COLO668 (cell line): Measurements from ENCODE around the gene MED22.
"Not testable (repeated sequence)": the region's sequence is repeated elsewhere in the genome, so short reads cannot be mapped to it uniquely, and the experiment has no call there.

Experiments used
- DNase-seq: peaks from one replicate; lab custom pipeline; 2025; ENCODE audit not compliant: unreplicated experiment; lab: John Stamatoyannopoulos, UW

Gene MED22

DNA sequence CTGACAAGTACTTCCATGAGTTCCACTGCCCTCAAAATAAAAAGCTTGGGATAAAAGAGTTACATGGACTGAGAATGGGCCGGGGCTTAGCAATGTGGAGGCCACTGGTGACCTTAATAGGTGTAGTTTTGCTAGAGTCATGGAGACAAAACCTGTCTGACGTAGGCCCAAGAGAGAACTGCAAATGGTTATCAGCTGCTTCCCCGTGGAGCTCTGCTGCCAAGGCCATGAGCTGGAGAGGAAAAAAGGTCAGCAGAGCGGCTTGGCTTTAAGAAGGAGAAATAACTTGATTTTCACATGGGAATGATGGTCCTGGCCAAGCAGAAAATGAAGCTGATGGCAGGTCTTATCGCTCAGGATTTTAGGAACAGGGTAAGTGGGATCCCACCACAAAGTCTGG is 8.3 kb downstream of the MED22 start:
- DNase-seq = no peak

GRCh38 chr9:133335924-133336811 is 11.8 kb downstream of the MED22 start, which contains the start of gene SURF6:
TSS of gene SURF6 (minus strand) at chr9:133336188. CDS start at chr9:133336132, 56 bp downstream.
- peak; percentile 97 for DNase-seq

DNA sequence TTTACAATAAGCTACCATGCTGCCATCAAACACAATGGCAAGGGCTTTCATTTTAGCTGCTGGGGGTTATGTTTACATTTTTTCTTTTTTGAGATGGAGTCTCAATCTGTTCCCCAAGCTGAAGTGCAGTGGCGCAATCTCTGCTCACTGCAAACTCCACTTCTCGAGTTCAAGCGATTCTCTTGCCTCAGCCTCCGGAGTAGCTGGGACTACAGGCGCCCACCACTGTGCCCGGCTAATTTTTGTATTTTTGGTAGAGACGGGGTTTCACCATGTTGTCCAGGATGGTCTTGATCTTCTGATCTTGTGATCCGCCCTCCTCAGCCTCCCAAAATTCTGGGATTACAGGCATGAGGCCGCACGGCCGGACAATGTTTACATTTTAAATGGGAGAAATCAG is 13.0 kb downstream of the MED22 start:
- not testable (repeated sequence) for DNase-seq

DNA sequence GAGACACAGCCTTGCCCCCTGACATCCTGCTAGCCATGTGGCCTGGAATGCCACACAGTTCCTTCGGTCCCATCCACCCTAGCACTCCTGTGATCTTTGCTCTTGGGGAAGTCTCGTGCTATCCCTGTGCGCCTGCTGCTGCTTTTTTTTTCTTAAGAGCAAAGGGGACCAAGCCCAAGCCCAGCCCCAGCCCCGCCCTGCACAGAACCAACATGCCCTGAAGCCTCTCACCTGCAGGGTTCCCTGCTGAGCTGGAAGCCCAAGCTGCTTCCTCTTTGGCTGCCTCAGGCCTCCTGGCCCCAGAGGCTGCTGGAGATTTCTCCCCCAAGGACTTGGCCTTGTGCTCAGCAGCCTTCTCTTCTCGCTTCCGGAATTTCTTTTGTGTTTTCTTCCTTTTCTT is 13.8 kb downstream of the MED22 start:
- peak; percentile 33 for DNase-seq

DNA sequence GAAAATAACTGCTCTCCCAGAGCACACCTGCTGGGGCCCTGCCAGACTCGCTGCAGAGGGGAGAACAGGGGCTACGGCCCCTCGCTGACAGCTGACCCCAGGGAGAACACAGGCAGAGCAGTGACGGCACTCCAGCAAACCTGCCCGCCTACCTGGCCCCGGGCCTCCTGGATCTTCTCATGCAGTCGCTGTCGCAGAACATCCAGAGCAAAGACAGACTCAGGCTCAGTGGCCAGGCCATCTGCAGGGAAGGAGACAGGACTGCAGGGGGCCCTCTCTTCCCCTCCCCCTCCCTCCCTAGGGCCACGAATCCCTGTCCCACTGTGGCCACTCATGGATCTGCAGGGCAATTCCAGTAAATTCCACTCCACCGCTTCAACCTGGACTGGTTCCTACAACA is 14.4 kb downstream of the MED22 start:
- DNase-seq = no peak

DNA sequence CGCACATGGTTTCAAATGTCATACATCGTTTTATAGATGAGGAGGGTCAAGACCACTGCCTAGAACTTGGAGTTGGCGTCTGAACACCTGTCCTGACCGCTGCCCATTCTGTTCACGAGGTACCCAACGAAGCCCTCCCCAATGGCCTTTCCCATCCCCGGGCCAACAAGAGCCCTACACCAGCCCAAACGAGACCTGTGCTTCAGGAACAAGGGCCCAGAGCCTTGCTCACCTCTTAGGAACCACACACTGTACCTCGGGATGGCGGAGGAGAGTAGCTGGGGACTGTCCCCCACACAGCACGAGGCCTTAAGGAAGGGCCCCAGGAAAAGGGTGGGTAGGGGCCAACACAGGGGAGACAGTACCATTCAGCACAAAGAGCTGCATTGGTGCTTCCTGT is 14.9 kb downstream of the MED22 start:
- no peak for DNase-seq

DNA sequence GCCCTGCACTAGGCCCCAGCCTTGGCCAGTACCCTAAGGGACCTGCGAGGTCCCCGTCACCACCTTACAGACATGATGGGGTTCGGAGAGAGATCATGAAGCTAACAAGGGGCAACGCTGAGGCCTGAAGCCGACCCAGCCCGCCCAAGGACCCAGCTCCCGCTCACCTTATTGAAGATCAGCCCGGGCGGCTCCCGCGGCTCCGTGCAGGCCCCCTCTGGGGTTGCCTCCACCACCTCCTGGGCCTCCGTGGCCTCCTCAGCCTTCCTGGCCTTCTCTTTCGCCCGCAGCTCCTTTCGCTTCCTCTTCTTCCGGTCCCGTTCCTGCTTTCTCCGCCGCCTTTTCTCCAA is 15.6 kb downstream of the MED22 start:
- no peak for DNase-seq

- DNase-seq = no peak
Measured at GRCh38 chr9:133331641-133332380, 16.1 kb downstream of the MED22 start.

GRCh38 chr9:133331221-133331620 is 16.7 kb downstream of the MED22 start:
- DNase-seq = no peak

DNA sequence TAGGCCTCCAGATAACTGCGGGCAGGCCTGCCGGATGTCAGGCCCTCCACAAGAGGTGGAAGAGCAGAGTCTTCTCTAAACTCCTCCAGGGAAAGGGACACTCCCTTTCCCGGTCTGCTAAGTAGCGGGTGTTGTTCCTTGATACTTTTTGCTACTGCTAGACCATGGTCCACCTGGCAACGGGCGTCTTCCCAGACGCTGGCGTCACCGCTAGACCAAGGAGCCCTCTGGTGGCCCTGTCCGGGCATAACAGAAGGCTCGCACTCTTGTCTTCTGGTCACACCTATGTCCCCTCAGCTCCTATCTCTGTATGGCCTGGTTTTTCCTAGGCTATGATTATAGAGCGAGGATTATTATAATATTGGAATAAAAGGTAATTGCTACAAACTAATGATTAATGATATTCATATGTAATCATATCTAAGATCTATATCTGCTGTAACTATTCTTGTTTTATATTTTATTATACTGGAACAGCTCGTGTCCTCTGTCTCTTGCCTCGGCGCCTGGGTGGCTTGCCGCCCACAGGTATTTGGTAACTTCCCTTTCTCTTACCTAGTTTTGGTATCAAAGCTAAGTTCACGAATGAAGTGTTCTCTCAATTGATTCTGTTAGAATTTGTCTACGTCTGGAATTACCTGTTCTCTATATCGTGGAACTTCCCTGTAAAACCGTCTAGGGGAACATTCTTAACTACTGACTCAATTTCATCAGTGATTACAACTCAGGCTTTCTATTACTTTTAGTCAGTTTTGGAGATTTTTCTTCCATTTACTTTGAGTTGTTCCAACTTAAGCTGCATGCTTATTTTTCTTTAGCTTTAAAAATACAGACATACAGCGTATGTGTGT is 18.4 kb downstream of the MED22 start:
- not testable (repeated sequence) for DNase-seq

DNA sequence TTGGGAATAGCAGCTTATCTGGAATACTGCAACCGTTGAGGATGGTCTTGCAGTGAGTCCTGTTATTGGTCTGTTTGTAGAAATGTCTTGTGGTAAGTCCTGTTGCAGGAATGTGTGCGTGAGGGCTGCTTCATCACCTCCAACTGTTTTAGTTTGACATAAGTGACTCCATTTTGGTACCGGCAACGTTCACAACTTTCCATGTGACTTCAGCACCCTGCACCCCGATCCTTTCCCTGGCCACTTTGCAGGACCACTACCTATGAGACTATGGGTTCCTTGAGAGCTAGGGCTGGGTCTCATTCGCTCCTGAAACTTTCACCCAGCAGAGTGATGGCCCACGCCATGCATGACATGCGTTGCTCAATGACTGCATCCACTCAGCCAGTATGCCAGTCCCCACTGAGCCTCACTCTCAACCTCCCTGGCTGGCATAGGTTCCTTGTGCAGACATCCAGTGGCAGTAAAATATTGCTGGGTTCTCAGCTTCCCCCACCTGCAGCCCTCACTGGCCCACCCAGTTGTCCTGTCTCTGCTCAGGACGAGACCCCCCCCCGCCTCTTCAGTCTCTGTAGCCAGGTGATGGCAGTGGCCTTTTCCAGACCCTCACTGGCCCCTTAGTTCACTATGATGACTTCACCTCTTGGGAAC is 20.0 kb downstream of the MED22 start:
- no peak for DNase-seq

GRCh38 chr9:133327021-133327420 is 20.9 kb downstream of the MED22 start:
- DNase-seq = not testable (repeated sequence)

DNA sequence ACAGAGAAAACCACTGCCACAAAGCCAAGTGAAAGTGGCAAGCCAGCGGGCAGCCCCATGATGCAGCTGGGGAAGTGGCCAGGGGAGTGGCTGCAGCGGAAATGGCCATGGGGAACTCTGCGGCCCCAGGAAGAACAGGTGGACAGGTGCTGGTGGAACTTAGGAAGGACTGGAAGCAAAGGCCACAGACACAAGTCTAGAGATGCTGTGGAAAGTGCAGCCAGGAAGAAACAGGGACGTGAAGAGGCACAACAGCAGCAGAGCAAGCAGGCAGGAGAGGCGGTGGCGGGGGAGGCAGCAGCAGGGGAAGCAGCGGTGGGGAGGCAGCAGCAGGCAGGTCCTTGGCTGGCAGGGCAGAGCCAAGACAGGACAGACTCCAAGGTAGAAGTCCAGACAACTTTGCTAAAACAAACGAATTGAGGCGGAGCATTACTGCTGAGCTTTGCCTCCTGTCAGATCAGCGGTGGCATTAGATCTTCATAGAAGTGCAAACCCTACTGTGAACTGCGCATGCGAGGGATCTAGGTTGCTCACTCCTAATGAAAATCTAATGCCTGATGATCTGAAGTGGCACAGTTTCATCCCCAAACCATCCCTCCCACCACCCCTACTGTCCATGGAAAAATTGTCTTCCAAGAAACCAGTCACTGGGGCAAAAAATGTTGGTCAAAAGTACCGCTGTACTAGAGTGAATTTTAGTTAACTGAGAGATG is 23.8 kb downstream of the MED22 start:
- DNase-seq = no peak

DNA sequence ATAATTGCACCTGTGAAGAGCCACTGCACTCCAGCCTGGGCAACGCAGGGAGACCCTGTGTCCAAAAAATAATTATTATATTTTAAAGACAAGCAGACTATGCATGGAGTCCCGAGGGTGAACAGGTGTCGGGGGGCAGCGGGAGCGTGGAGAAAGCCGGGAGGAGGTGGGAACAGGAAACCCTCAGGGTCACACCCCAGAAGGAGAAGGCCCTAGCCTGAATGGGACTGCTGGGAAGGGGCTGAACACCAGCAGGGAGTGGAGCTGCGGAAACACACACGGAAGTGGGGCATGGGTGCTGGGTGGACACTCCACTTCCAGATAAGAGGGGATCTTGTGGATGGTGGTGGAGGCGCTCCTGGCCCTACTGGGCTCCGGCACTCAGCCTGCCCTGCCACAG is 24.7 kb downstream of the MED22 start:
- DNase-seq = no peak

DNA sequence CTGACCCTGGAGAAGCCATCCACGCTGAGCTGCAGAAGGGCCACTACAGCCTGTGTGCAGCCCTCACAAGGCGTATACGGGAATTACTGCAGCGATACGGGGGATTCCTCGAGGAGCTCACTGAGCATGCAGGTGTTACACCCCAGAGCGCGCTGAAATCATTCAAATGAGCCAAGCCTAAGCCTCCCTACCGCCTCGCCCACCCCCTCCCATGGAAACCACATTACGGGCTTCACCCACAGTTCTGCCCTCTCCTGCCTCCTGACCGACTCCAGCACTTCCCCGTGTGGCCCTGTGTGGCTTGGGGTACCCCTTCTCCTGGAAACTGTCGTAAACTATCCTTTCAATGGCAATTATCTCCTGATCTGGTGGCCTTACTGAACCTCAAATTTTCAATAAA is 25.2 kb downstream of the MED22 start:
- no peak for DNase-seq

GRCh38 chr9:133321411-133321935 is 26.5 kb downstream of the MED22 start:
- no peak for DNase-seq

DNA sequence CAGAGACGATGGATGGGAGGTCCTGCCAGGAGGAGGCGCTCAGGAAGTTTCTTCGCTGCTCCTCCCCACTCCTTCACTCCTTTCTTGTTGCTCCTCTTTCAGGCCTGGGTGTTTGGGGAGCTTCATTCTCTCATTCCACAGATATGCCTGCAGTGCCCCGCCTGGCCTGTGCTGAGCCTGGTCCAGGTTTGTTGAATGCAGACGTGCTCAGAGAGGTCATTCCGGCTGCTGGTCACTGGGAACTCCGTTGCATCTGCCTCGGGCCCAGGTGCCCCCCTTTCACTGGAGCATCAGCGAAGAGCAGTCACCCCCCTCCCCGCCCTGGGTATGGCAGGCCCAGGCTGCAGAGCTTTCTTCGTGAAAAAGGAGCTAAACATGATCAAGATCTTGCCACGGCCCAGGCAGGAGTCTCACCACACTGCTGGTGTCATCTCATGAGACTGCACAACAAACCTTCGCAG is 27.5 kb downstream of the MED22 start:
- no peak for DNase-seq

- not testable (repeated sequence) for DNase-seq
Measured at GRCh38 chr9:133317551-133317950, 30.4 kb downstream of the MED22 start.

- no peak for DNase-seq
Measured at GRCh38 chr9:133315997-133316396, 31.9 kb downstream of the MED22 start.

GRCh38 chr9:133309608-133310007 is 38.3 kb downstream of the MED22 start:
- DNase-seq = no peak
